ENCODE data around the gene DKKL1.
A peak's percentile ranks its signal among the peaks of the same experiment; 100 is the strongest.

The DKKL1 gene

GRCh38 chr19:49422407-49423070 lies 58.9 kb downstream of the DKKL1 start:
- H3K27ac Mint-ChIP-seq = peak overlapping the region; percentile 73
- H3K4me1 Mint-ChIP-seq (ENCODE audit: low read depth) = peaks cover 39% of the 10 kb centered on the region
- no peaks in the 10 kb centered on the region for H3K9me3 Mint-ChIP-seq
- H3K4me3 Mint-ChIP-seq = peak overlapping the region; percentile 75
- intact Hi-C loops (cut with micrococcal nuclease) = no loop called here
- peaks cover 92% of the 10 kb centered on the region for H3K27me3 Mint-ChIP-seq
- H3K36me3 Mint-ChIP-seq (ENCODE audit: low read depth) = no peaks in the 10 kb centered on the region

- H3K27ac Mint-ChIP-seq = peak within 1 kb of the TSS; percentile 73
- H3K4me1 Mint-ChIP-seq (ENCODE audit: low read depth) = peaks cover 46% of the 10 kb centered on the region
- H3K4me3 Mint-ChIP-seq = peak within 1 kb of the TSS; percentile 75
Observed at GRCh38 chr19:49423071-49423984, 59.7 kb downstream of the DKKL1 start, which contains the start of gene PTH2. Gene PTH2, minus strand, starts transcription at chr19:49423441. Its CDS starts 102 bp downstream, at chr19:49423339.

GRCh38 chr19:49423985-49424303 lies 60.3 kb downstream of the DKKL1 start:
- Mint-ChIP-seq H3K4me3 (no peak overlapping the region), H3K27ac (no peak overlapping the region), H3K36me3 (ENCODE audit: low read depth) (no peaks in the 10 kb centered on the region), H3K9me3 (no peaks in the 10 kb centered on the region), H3K4me1 (ENCODE audit: low read depth) (peaks cover 46% of the 10 kb centered on the region), H3K27me3 (peaks cover 96% of the 10 kb centered on the region)
- intact Hi-C loops (cut with micrococcal nuclease) = no loop called here

More at GRCh38 chr19:49423071-49423984, 59.7 kb downstream of the DKKL1 start, which contains the start of gene PTH2:
- intact Hi-C loops (cut with micrococcal nuclease) = no loop called here
- no peaks in the 10 kb centered on the region for H3K9me3 Mint-ChIP-seq
- no peaks in the 10 kb centered on the region for H3K36me3 Mint-ChIP-seq (ENCODE audit: low read depth)
- peaks cover 95% of the 10 kb centered on the region for H3K27me3 Mint-ChIP-seq

Data from dendritic cell treated with granulocyte-macrophage colony-stimulating factor and Interleukin-4, amounts not matched to agents 40 ng/mL and 50 ng/mL, for 4 days (primary cell).